Erythroblast (primary cell): Measurements from ENCODE around the gene EPB41L2.
"Not testable (repeated sequence)": the region's sequence is repeated elsewhere in the genome, so short reads cannot be mapped to it uniquely, and the experiment has no call there.

Source experiments
- DNase-seq, 2 experiments: peaks; one replicate each; lab custom pipeline; 2025; lab: John Stamatoyannopoulos, UW
- GATA1 ChIP-seq: IDR thresholded peaks from 2 replicates; pipeline ENCODE4 v1.6.1; 2011; ENCODE audit warnings: low read depth, mild to moderate bottlenecking, control low read depth, low read length, moderate library complexity
- POLR2A ChIP-seq: IDR thresholded peaks from 2 replicates; pipeline ENCODE4 v1.6.1; 2011; ENCODE audit warnings: mild to moderate bottlenecking, low read length

EPB41L2 gene

GRCh38 chr6:130920969-130921368 is 142.1 kb downstream of the EPB41L2 start:
- no peak for DNase-seq

GRCh38 chr6:130918171-130918570 is 144.9 kb downstream of the EPB41L2 start:
- TF ChIP-seq POLR2A = no peak
- TF ChIP-seq GATA1 = no peak
- DNase-seq = no peak

More at GRCh38 chr6:130920969-130921368, 142.1 kb downstream of the EPB41L2 start:
- TF ChIP-seq GATA1 (no peak), POLR2A (no peak)

- DNase-seq = not testable (repeated sequence)
Measured at GRCh38 chr6:130915606-130916005, 147.4 kb downstream of the EPB41L2 start.

GRCh38 chr6:130913120-130913519 is 149.9 kb downstream of the EPB41L2 start:
- DNase-seq = peak; percentile 4 to 5
- no peak for TF ChIP-seq POLR2A
- no peak for TF ChIP-seq GATA1

GRCh38 chr6:130912434-130912833 is 150.6 kb downstream of the EPB41L2 start:
- peak; percentile 8 to 33 for DNase-seq
- TF ChIP-seq GATA1 = no peak
- no peak for TF ChIP-seq POLR2A

- no peak for TF ChIP-seq POLR2A
- TF ChIP-seq GATA1 = no peak
- no peak for DNase-seq
Measured at GRCh38 chr6:130908958-130909357, 154.1 kb downstream of the EPB41L2 start.

GRCh38 chr6:130908188-130908587 is 154.9 kb downstream of the EPB41L2 start:
- no peak for TF ChIP-seq POLR2A
- no peak for TF ChIP-seq GATA1
- DNase-seq = no peak

- TF ChIP-seq GATA1 (no peak), POLR2A (no peak)
- no peak for DNase-seq
Measured at GRCh38 chr6:130907687-130908086, 155.4 kb downstream of the EPB41L2 start.

GRCh38 chr6:130906736-130907381 is 156.2 kb downstream of the EPB41L2 start:
- TF ChIP-seq GATA1 (no peak), POLR2A (no peak)
- DNase-seq = no peak

- no peak for DNase-seq
- TF ChIP-seq POLR2A = no peak
- no peak for TF ChIP-seq GATA1
Measured at GRCh38 chr6:130903602-130904001, 159.4 kb downstream of the EPB41L2 start.

- DNase-seq = no peak
- TF ChIP-seq GATA1 = no peak
- no peak for TF ChIP-seq POLR2A
Measured at GRCh38 chr6:130903007-130903406, 160.0 kb downstream of the EPB41L2 start.

GRCh38 chr6:130900913-130901312 is 162.1 kb downstream of the EPB41L2 start:
- no peak for DNase-seq
- TF ChIP-seq POLR2A = no peak
- TF ChIP-seq GATA1 = no peak

GRCh38 chr6:130896249-130896648 is 166.8 kb downstream of the EPB41L2 start:
- TF ChIP-seq GATA1 = no peak
- no peak for DNase-seq

- TF ChIP-seq POLR2A (no peak), GATA1 (no peak)
- DNase-seq = no peak
Measured at GRCh38 chr6:130895516-130895915, 167.5 kb downstream of the EPB41L2 start.

- TF ChIP-seq POLR2A = no peak
- no peak for DNase-seq
Measured at GRCh38 chr6:130893766-130894165, 169.3 kb downstream of the EPB41L2 start.
